Ishikawa (cell line): ENCODE results near the gene PLBD2.

Source experiments
- NFIC ChIP-seq: IDR thresholded peaks from 2 replicates; pipeline ENCODE4 v1.6.1; 2012
- RAD21 ChIP-seq: IDR thresholded peaks from 2 replicates; pipeline ENCODE4 v1.6.1; 2012; ENCODE audit warnings: low read depth
- TAF1 ChIP-seq: IDR thresholded peaks from 2 replicates; pipeline ENCODE4 v1.6.1; 2012; ENCODE audit warnings: low read depth, mild to moderate bottlenecking
- TEAD4 ChIP-seq: IDR thresholded peaks from 2 replicates; pipeline ENCODE4 v1.6.1; 2012
- YY1 ChIP-seq: IDR thresholded peaks from 2 replicates; pipeline ENCODE4 v1.6.1; 2012; ENCODE audit warnings: low read depth
- ZBTB7A ChIP-seq: IDR thresholded peaks from 2 replicates; pipeline ENCODE4 v1.6.1; 2012; ENCODE audit warnings: low read depth
- TF ChIP-seq, protein P1 (sequence below): IDR thresholded peaks from 2 replicates; pipeline ENCODE4 v1.6.1; 2012
- TF ChIP-seq, protein P2 (sequence below): IDR thresholded peaks from 2 replicates; pipeline ENCODE4 v1.6.1; 2012

GRCh38 chr12:113365639-113366395 lies 7.4 kb downstream of the PLBD2 start:
- TF ChIP-seq TEAD4: no peak
- TF ChIP-seq TAF1: no peak
- TF ChIP-seq NFIC: no peak
- no peak for TF ChIP-seq YY1
- TF ChIP-seq, protein P1, sequence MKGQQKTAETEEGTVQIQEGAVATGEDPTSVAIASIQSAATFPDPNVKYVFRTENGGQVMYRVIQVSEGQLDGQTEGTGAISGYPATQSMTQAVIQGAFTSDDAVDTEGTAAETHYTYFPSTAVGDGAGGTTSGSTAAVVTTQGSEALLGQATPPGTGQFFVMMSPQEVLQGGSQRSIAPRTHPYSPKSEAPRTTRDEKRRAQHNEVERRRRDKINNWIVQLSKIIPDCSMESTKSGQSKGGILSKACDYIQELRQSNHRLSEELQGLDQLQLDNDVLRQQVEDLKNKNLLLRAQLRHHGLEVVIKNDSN: no peak
- TF ChIP-seq RAD21: no peak
- TF ChIP-seq, protein P2, sequence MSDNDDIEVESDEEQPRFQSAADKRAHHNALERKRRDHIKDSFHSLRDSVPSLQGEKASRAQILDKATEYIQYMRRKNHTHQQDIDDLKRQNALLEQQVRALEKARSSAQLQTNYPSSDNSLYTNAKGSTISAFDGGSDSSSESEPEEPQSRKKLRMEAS: no peak
- no peak for TF ChIP-seq ZBTB7A
